ENCODE data around the gene DUSP2. TPM values are rescaled to one million over a fixed set of nuclear protein-coding genes. Genes with fewer than 3 reads are reported as not detected.

DUSP2 gene
- total and polyA plus RNA-seq, 9 of the 15 experiments (the other 6 are each of a cell fraction or from before 2014, with no cell fraction given), result 0.04 to 0.18 TPM; not detected in 7

GRCh38 chr2:96171831-96172230 lies 26.6 kb upstream of the DUSP2 start (continued):
- TF ChIP-seq, protein P1, sequence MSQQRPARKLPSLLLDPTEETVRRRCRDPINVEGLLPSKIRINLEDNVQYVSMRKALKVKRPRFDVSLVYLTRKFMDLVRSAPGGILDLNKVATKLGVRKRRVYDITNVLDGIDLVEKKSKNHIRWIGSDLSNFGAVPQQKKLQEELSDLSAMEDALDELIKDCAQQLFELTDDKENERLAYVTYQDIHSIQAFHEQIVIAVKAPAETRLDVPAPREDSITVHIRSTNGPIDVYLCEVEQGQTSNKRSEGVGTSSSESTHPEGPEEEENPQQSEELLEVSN (IDR thresholded peaks at IDR 0.05; ENCODE audit: borderline replicate concordance in 1 of 2, extremely low read depth in 1 of 2, insufficient read depth in 1 of 2, insufficient read length in 1 of 2, low read depth in 1 of 2, low read length in 1 of 2, poor library complexity in 1 of 2, severe bottlenecking in 1 of 2), result no peak
- TF ChIP-seq, protein P2, sequence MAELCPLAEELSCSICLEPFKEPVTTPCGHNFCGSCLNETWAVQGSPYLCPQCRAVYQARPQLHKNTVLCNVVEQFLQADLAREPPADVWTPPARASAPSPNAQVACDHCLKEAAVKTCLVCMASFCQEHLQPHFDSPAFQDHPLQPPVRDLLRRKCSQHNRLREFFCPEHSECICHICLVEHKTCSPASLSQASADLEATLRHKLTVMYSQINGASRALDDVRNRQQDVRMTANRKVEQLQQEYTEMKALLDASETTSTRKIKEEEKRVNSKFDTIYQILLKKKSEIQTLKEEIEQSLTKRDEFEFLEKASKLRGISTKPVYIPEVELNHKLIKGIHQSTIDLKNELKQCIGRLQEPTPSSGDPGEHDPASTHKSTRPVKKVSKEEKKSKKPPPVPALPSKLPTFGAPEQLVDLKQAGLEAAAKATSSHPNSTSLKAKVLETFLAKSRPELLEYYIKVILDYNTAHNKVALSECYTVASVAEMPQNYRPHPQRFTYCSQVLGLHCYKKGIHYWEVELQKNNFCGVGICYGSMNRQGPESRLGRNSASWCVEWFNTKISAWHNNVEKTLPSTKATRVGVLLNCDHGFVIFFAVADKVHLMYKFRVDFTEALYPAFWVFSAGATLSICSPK (IDR thresholded peaks at IDR 0.05; ENCODE audit: borderline replicate concordance), result no peak
- TF ChIP-seq ZBTB11 (CRISPR knock-in tag; IDR thresholded peaks at IDR 0.05), result no peak
- no peak for TF ChIP-seq NFE2L1 (tag; IDR thresholded peaks at IDR 0.05; ENCODE audit: borderline replicate concordance, low read depth)
- no peak for TF ChIP-seq TEAD2 (tag; IDR thresholded peaks at IDR 0.05)
- no peak for TF ChIP-seq HDAC6 (IDR thresholded peaks at IDR 0.05; ENCODE audit: low read depth, low read length)

Data from K562 (cell line).